ENCODE data around the gene HOXA13.

The HOXA13 gene

GRCh38 chr7:27146491-27147198, 53.2 kb downstream of the HOXA13 start:
- DNase-seq: no peak

DNA sequence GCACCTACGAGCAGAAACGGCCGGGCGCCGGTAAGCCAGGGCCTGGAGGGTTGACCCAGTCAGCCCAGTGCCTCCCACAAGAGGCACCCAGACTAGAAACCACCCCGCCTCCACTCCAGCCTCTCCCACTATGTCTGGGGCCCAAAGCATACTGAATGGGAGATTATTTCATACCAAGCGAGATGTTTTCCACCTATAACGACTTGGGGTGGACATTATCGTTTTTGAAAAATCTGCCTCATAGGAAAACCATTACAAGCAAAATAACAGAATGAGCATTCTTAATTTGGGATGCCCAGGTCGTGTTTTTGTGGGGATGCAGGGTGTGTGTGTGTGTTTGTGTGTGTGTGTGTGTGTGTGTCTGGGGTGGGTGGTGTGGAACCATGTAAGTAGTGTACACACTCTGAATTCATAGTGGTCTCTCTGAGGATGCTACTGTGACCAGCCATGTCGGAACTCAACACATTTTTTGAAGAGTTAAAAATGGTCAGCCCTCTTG, 53.9 kb downstream of the HOXA13 start:
- no peak for DNase-seq

- DNase-seq: no peak
Observed at GRCh38 chr7:27145165-27145913, 54.6 kb downstream of the HOXA13 start.

DNA sequence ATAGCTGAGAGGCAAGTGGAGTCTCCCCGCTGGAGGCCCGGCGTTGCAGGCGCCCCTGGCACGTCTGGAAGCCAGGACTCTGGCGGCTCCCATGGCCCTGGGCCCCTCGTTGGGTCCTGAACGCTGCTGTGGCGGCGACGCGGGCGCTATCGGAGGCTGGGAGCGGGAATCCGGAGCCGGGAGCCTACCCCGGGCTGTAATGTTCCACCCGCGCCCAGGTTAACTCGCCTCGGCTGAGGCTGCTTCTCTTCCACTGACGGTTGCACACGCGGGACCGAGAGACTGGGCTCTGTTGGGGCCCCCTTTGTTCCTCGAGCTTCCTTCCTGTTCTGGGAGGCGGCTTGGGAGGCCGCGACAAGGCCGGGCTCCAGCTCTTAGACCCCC, 55.1 kb downstream of the HOXA13 start:
- DNase-seq: no peak

All from SHP77 (cell line).